H1 (cell line): ENCODE results near the gene PTPRT. TPM values are rescaled to one million over a fixed set of nuclear protein-coding genes. Genes with fewer than 3 reads are reported as not detected.

Experiments
- CTCF ChIA-PET: fragments of 300-600 bp; sonication (Branson Sonifier 250); formaldehyde crosslinking; loops from one replicate; lab custom pipeline; 2021; ENCODE audit not compliant: partially characterized antibody; lab: Charles Lee
- POLR2A ChIA-PET: fragments of 300-600 bp; sonication (Branson Sonifier 250); formaldehyde crosslinking; loops from one replicate; lab custom pipeline; 2021; ENCODE audit warnings: inconsistent platforms; ENCODE audit not compliant: partially characterized antibody; lab: Charles Lee
- DNase-seq, 2 experiments: peaks; one replicate each; pipeline versions ENCODE4 v3.0.0 to v3.0.0-alpha.2; 2010 to 2022; ENCODE audit warnings: low spot score in 2 of 2, low read depth in 1 of 2, mixed read lengths in 1 of 2
- FAIRE-seq: peaks from 2 replicates; lab custom pipeline; 2011; peaks lifted over from hg19 to GRCh38; lab: Jason Lieb, UNC
- H2AFZ ChIP-seq: 2 replicates; pipeline ENCODE4 v1.8.1; 2012; ENCODE audit warnings: low read length, inconsistent platforms
- H2AK5ac ChIP-seq: 2 replicates; pipeline ENCODE4 v1.6.1; 2013; ENCODE audit warnings: low read depth, low read length
- H2BK120ac ChIP-seq: replicated peaks from 2 replicates; pipeline ENCODE3; 2013; ENCODE audit warnings: low read depth, low read length, inconsistent platforms
- H2BK12ac ChIP-seq: 2 replicates; pipeline ENCODE4 v1.6.1; 2013; ENCODE audit warnings: low read depth, low read length
- H2BK15ac ChIP-seq: 2 replicates; pipeline ENCODE4 v1.6.1; 2013; ENCODE audit warnings: low read length
- H2BK20ac ChIP-seq: 2 replicates; pipeline ENCODE4 v1.6.1; 2013; ENCODE audit warnings: low read length
- H2BK5ac ChIP-seq: 2 replicates; pipeline ENCODE4 v1.6.1; 2013; ENCODE audit warnings: low read depth, low read length
- H3K14ac ChIP-seq: 2 replicates; pipeline ENCODE4 v1.6.1; 2013; ENCODE audit warnings: inconsistent platforms; ENCODE audit not compliant: insufficient read length
- H3K18ac ChIP-seq: 2 replicates; pipeline ENCODE4 v1.6.1; 2013; ENCODE audit warnings: low read length; ENCODE audit errors: extremely low read depth
- H3K23ac ChIP-seq: 2 replicates; pipeline ENCODE4 v1.6.1; 2013; ENCODE audit warnings: inconsistent platforms; ENCODE audit not compliant: insufficient read length
- H3K23me2 ChIP-seq: 2 replicates; pipeline ENCODE4 v1.6.1; 2013; ENCODE audit warnings: low read depth, low read length
- H3K27ac ChIP-seq: 2 replicates; pipeline ENCODE4 v1.6.1; 2011; ENCODE audit warnings: low read depth, low read length, inconsistent platforms
- H3K27me3 ChIP-seq, 4 experiments: replicated peaks in 1 of 4; 1 replicate in 1 of 4; 2 replicates in 3 of 4; pipeline versions ENCODE4 v1.6.1 to v1.8.1; 2011 to 2013; ENCODE audit warnings: low read length in 3 of 4, mild to moderate bottlenecking in 3 of 4, inconsistent platforms in 2 of 4, mixed read lengths in 2 of 4, moderate library complexity in 1 of 4; ENCODE audit not compliant: control insufficient read depth in 3 of 4, insufficient read depth in 3 of 4; ENCODE audit errors: extremely low read depth in 1 of 4
- H3K36me3 ChIP-seq, 4 experiments: 2 replicates each; pipeline versions ENCODE4 v1.6.1 to v1.8.1; 2011 to 2013; ENCODE audit warnings: mild to moderate bottlenecking in 4 of 4, low read length in 3 of 4, moderate library complexity in 2 of 4, control low read depth in 1 of 4, inconsistent platforms in 1 of 4; ENCODE audit not compliant: insufficient read depth in 4 of 4, control insufficient read depth in 2 of 4
- H3K4ac ChIP-seq: replicated peaks from 2 replicates; pipeline ENCODE3; 2013; ENCODE audit warnings: low read length, low read depth, mixed read lengths, inconsistent platforms; ENCODE audit not compliant: insufficient read length
- H3K4me1 ChIP-seq, 4 experiments: replicated peaks in 1 of 4; 1 replicate in 1 of 4; 2 replicates in 3 of 4; pipeline versions ENCODE4 v1.6.1 to v1.8.1; 2011 to 2013; ENCODE audit warnings: low read length in 3 of 4, inconsistent platforms in 2 of 4, mixed read lengths in 1 of 4; ENCODE audit not compliant: insufficient read depth in 4 of 4, control insufficient read depth in 3 of 4
- H3K4me2 ChIP-seq, 2 experiments: 2 replicates each; pipeline versions ENCODE4 v1.6.1 to v1.8.1; 2011 to 2013; ENCODE audit warnings: low read depth in 2 of 2, low read length in 2 of 2, control low read depth in 1 of 2, inconsistent platforms in 1 of 2, mild to moderate bottlenecking in 1 of 2; ENCODE audit not compliant: insufficient read depth in 1 of 2
- H3K4me3 ChIP-seq, 4 experiments: fragments of 200-600, 300-600 bp in 1 of 4; sonication (generic), shearing (Covaris generic), sonication (Bioruptor Twin) in 1 of 4; 2 replicates each; pipeline versions ENCODE4 v1.5.1 to v1.8.1; 2011 to 2016; ENCODE audit warnings: low read length in 4 of 4, low read depth in 3 of 4, control low read depth in 2 of 4, inconsistent platforms in 2 of 4, mild to moderate bottlenecking in 2 of 4, mixed read lengths in 1 of 4, moderate library complexity in 1 of 4; ENCODE audit not compliant: insufficient read depth in 2 of 4; ENCODE audit errors: extremely low read depth in 1 of 4
- H3K56ac ChIP-seq: replicated peaks from 2 replicates; pipeline ENCODE3; 2013; ENCODE audit warnings: low read depth, mild to moderate bottlenecking, mixed read lengths, low read length, inconsistent platforms; ENCODE audit not compliant: insufficient read length
- H3K79me1 ChIP-seq: 2 replicates; pipeline ENCODE4 v1.6.1; 2013; ENCODE audit warnings: low read depth, low read length, control low read depth
- H3K79me2 ChIP-seq, 2 experiments: 2 replicates each; pipeline versions ENCODE4 v1.6.1 to v1.8.1; 2012 to 2013; ENCODE audit warnings: low read length in 2 of 2, mild to moderate bottlenecking in 2 of 2, inconsistent platforms in 1 of 2; ENCODE audit not compliant: insufficient read depth in 2 of 2, control insufficient read depth in 1 of 2
- H3K9ac ChIP-seq, 4 experiments: replicated peaks in 1 of 4; 1 replicate in 1 of 4; 2 replicates in 3 of 4; pipeline versions ENCODE4 v1.6.1 to v1.8.1; 2011 to 2013; ENCODE audit warnings: low read depth in 3 of 4, low read length in 3 of 4, control low read depth in 2 of 4, mild to moderate bottlenecking in 2 of 4, moderate library complexity in 2 of 4, inconsistent platforms in 1 of 4; ENCODE audit errors: extremely low read depth in 1 of 4
- H3K9me3 ChIP-seq, 2 experiments: 2 replicates each; pipeline versions ENCODE4 v1.6.1 to v1.8.1; 2012 to 2013; ENCODE audit warnings: mild to moderate bottlenecking in 2 of 2, moderate library complexity in 2 of 2, control low read depth in 1 of 2, inconsistent platforms in 1 of 2, low read depth in 1 of 2, low read length in 1 of 2, mixed read lengths in 1 of 2; ENCODE audit not compliant: insufficient read depth in 2 of 2
- H4K20me1 ChIP-seq, 2 experiments: replicated peaks in 1 of 2; 2 replicates each; pipeline versions ENCODE3 to v1.8.1; 2011 to 2013; ENCODE audit warnings: inconsistent platforms in 2 of 2, low read length in 2 of 2, mild to moderate bottlenecking in 1 of 2; ENCODE audit not compliant: insufficient read depth in 2 of 2, control insufficient read depth in 1 of 2
- H4K5ac ChIP-seq: 2 replicates; pipeline ENCODE4 v1.6.1; 2013; ENCODE audit warnings: low read length, low read depth, mixed read lengths, inconsistent platforms; ENCODE audit not compliant: insufficient read length
- H4K8ac ChIP-seq: 2 replicates; pipeline ENCODE4 v1.8.0; 2013; ENCODE audit warnings: mild to moderate bottlenecking, moderate library complexity, low read length, inconsistent platforms; ENCODE audit not compliant: insufficient read depth; ENCODE audit errors: extremely low read depth
- H4K91ac ChIP-seq: replicated peaks from 2 replicates; pipeline ENCODE3; 2013; ENCODE audit warnings: low read length, mixed read lengths, inconsistent platforms; ENCODE audit not compliant: insufficient read length
- EZH2 ChIP-seq: fragments of 200-600 bp; sonication (generic); IDR thresholded peaks from 2 replicates; pipeline ENCODE4 v1.7.1; 2012; ENCODE audit warnings: low read depth, mild to moderate bottlenecking, moderate library complexity, low read length, inconsistent platforms; ENCODE audit not compliant: severe bottlenecking
- JUN ChIP-seq: IDR thresholded peaks from 2 replicates; pipeline ENCODE4 v1.6.1; 2011; ENCODE audit warnings: low read depth, mild to moderate bottlenecking, improper control_type of control experiment, low read length
- KDM4A ChIP-seq: IDR thresholded peaks from one replicate; pipeline ENCODE4 v1.7.1; 2012; ENCODE audit warnings: low read depth, mild to moderate bottlenecking, moderate library complexity, low read length, inconsistent platforms; ENCODE audit not compliant: severe bottlenecking
- TBP ChIP-seq: IDR thresholded peaks from 2 replicates; pipeline ENCODE4 v1.6.1; 2011; ENCODE audit warnings: low read depth, low read length, improper control_type of control experiment
- WGBS, 2 experiments: shearing (Covaris generic) in 1 of 2; methylation state at CpG; one replicate each; pipeline versions ENCODE4 v1.1.6 to v1.1.7; 2013 to 2015; ENCODE audit warnings: low lambda C conversion rate in 2 of 2, mixed read lengths in 2 of 2, inconsistent platforms in 1 of 2, low coverage in 1 of 2, missing lambda C conversion rate in 1 of 2; ENCODE audit not compliant: insufficient replicate concordance in 2 of 2, insufficient coverage in 1 of 2, insufficient read length in 1 of 2; ENCODE audit errors: extremely low coverage in 1 of 2, missing lambda C conversion rate in 1 of 2; 5-methylcytosine and 5-hydroxymethylcytosine counted together
- polyA plus RNA-seq, 7 experiments: library from polyadenylated mRNA; depleted of rRNA in 3 of 7; stranded (reverse) in 5 of 7; unstranded in 2 of 7; fragments of >200 nt in 5 of 7; fragments of 200-250 nt in 2 of 7; gene quantifications; 1 replicate in 5 of 7; 2 replicates in 1 of 7; 4 replicates in 1 of 7; pipeline versions ENCODE4 v1.2.1 to v1.2.3, GENCODE V29; 2011 to 2013; ENCODE audit warnings: missing spikeins in 2 of 7, mixed read lengths in 2 of 7
- total RNA-seq: library from RNA; stranded (reverse); fragmentation: NEBNext Ultra II Directional; extraction: Animal tissue kit (Norgen Biotek cat#: 25700); gene quantifications from 2 replicates; pipeline ENCODE4 v1.2.1, GENCODE V29; 2021

PTPRT gene
- total and polyA plus RNA-seq, 2 of the 8 experiments (the other 6 are each of a cell fraction or from before 2014, with no cell fraction given), result 0.33 to 1.8 TPM

GRCh38 chr20:42656130-42656529, 533.6 kb downstream of the PTPRT start:
- Histone ChIP-seq H3K4me2 (no peak overlapping the region), H3K4me1 (no peaks in the 10 kb centered on the region), H2BK5ac (no peak overlapping the region), H2BK120ac (no peak overlapping the region), H4K5ac (no peak overlapping the region), H3K79me1 (no peaks in the 10 kb centered on the region), H2BK12ac (no peak overlapping the region), H4K91ac (no peak overlapping the region), H3K36me3 (no peaks in the 10 kb centered on the region), H3K18ac (no peak overlapping the region), H3K14ac (no peak overlapping the region), H3K4me3 (no peak overlapping the region), H3K27ac (no peak overlapping the region), H2BK20ac (no peak overlapping the region), H3K79me2 (no peaks in the 10 kb centered on the region), H3K27me3 (no peaks in the 10 kb centered on the region), H2AFZ (no peak overlapping the region), H2AK5ac (no peak overlapping the region), H3K9ac (no peak overlapping the region), H2BK15ac (no peak overlapping the region), H4K20me1 (no peaks in the 10 kb centered on the region), H3K9me3 (no peaks in the 10 kb centered on the region), H3K23me2 (no peaks in the 10 kb centered on the region), H4K8ac (no peak overlapping the region), H3K56ac (no peak overlapping the region), H3K4ac (no peak overlapping the region), H3K23ac (no peak overlapping the region)
- ChIA-PET CTCF (no interaction called here), POLR2A (no interaction called here)
- FAIRE-seq (no peak), DNase-seq (no peak)
- WGBS, 2 experiments, result 83% methylated on average over 2 of the region's 2 CpGs; no CpG with 5 or more reads in 1 of the 2 experiments
- TF ChIP-seq KDM4A (no peak), JUN (no peak), TBP (no peak), EZH2 (no peak)
